ENCODE measurements around the gene BSPRY. TPM values are rescaled to one million over a fixed set of nuclear protein-coding genes. Genes with fewer than 3 reads are reported as not detected.
"Not testable (repeated sequence)": the region's sequence is repeated elsewhere in the genome, so short reads cannot be mapped to it uniquely, and the experiment has no call there.

BSPRY gene
- total RNA-seq, 1 donor from 2014 or later: 0.58 TPM

- H3F3A ChIP-seq (ENCODE audit: low read depth): no peaks in the 10 kb centered on the region
- H3K79me2 ChIP-seq (ENCODE audit: low read depth): no peaks in the 10 kb centered on the region
- no peaks in the 10 kb centered on the region for H3K27me3 ChIP-seq
- no peak for DNase-seq (ENCODE audit: low spot score)
- H3K4me1 ChIP-seq: no peaks in the 10 kb centered on the region
- TF ChIP-seq EZH2 (IDR thresholded peaks at IDR 0.05): no peak
- H3K27ac ChIP-seq: no peak overlapping the region
- no peak overlapping the region for H2AFZ ChIP-seq (replicated peaks)
- no peak overlapping the region for H3K27ac Mint-ChIP-seq
- H3K9me3 Mint-ChIP-seq: peaks cover 3% of the 10 kb centered on the region
- H3K9ac ChIP-seq: no peak overlapping the region
- no peaks in the 10 kb centered on the region for H4K20me1 ChIP-seq (ENCODE audit: low read depth)
- no peaks in the 10 kb centered on the region for H3K36me3 Mint-ChIP-seq
- H3K27me3 Mint-ChIP-seq (ENCODE audit: insufficient read depth, low read depth): peaks cover 9% of the 10 kb centered on the region
- H3K4me2 ChIP-seq: no peak overlapping the region
- H3K4me1 Mint-ChIP-seq: peaks cover 18% of the 10 kb centered on the region
- H3K36me3 ChIP-seq: no peaks in the 10 kb centered on the region
- no peak overlapping the region for H3K4me3 Mint-ChIP-seq
- H3K4me3 ChIP-seq: no peak overlapping the region
- H3K9me3 ChIP-seq (ENCODE audit: low read depth): no peaks in the 10 kb centered on the region
These were observed 11.0 kb downstream of the BSPRY start for GRCh38 chr9:113360242-113360842.

GRCh38 chr9:113361304-113362018 lies 12.1 kb downstream of the BSPRY start:
- Mint-ChIP-seq H3K36me3 (no peaks in the 10 kb centered on the region), H3K27ac (no peak overlapping the region), H3K9me3 (peaks cover 3% of the 10 kb centered on the region), H3K4me3 (no peak overlapping the region), H3K4me1 (peaks cover 18% of the 10 kb centered on the region), H3K27me3 (ENCODE audit: insufficient read depth, low read depth) (peaks cover 5% of the 10 kb centered on the region)
- Histone ChIP-seq H3F3A (ENCODE audit: low read depth) (no peaks in the 10 kb centered on the region), H2AFZ (replicated peaks) (no peak overlapping the region), H3K27me3 (no peaks in the 10 kb centered on the region), H3K4me3 (no peak overlapping the region), H3K27ac (no peak overlapping the region), H3K9me3 (ENCODE audit: low read depth) (no peaks in the 10 kb centered on the region), H3K4me2 (no peak overlapping the region), H3K4me1 (no peaks in the 10 kb centered on the region), H3K36me3 (no peaks in the 10 kb centered on the region), H3K79me2 (ENCODE audit: low read depth) (no peaks in the 10 kb centered on the region), H3K9ac (no peak overlapping the region), H4K20me1 (ENCODE audit: low read depth) (no peaks in the 10 kb centered on the region)
- no peak for TF ChIP-seq EZH2 (IDR thresholded peaks at IDR 0.05)
- no peak for DNase-seq (ENCODE audit: low spot score)

GRCh38 chr9:113363336-113363735 lies 14.0 kb downstream of the BSPRY start:
- no peaks in the 10 kb centered on the region for H4K20me1 ChIP-seq (ENCODE audit: low read depth)
- Mint-ChIP-seq H3K4me3 (no peak overlapping the region), H3K4me1 (peaks cover 18% of the 10 kb centered on the region), H3K27ac (no peak overlapping the region), H3K27me3 (ENCODE audit: insufficient read depth, low read depth) (peaks cover 4% of the 10 kb centered on the region), H3K36me3 (no peaks in the 10 kb centered on the region), H3K9me3 (peaks cover 3% of the 10 kb centered on the region)
- H3K4me1 ChIP-seq: no peaks in the 10 kb centered on the region
- H3K9me3 ChIP-seq (ENCODE audit: low read depth): no peaks in the 10 kb centered on the region
- no peak overlapping the region for H3K4me2 ChIP-seq
- H3K4me3 ChIP-seq: no peak overlapping the region
- no peaks in the 10 kb centered on the region for H3K79me2 ChIP-seq (ENCODE audit: low read depth)
- DNase-seq (ENCODE audit: low spot score): no peak
- no peaks in the 10 kb centered on the region for H3F3A ChIP-seq (ENCODE audit: low read depth)
- H2AFZ ChIP-seq (replicated peaks): no peak overlapping the region
- TF ChIP-seq EZH2 (IDR thresholded peaks at IDR 0.05): no peak
- TF ChIP-seq CTCF (IDR thresholded peaks at IDR 0.05): no peak
- TF ChIP-seq EZH2phosphoT487 (IDR thresholded peaks at IDR 0.05): no peak
- H3K9ac ChIP-seq: no peak overlapping the region
- H3K36me3 ChIP-seq: no peaks in the 10 kb centered on the region
- H3K27me3 ChIP-seq: no peaks in the 10 kb centered on the region
- no peak overlapping the region for H3K27ac ChIP-seq

- no peaks in the 10 kb centered on the region for H3K9me3 ChIP-seq (ENCODE audit: low read depth)
- DNase-seq (ENCODE audit: low spot score): no peak
- TF ChIP-seq EZH2 (IDR thresholded peaks at IDR 0.05) (no peak), EZH2phosphoT487 (IDR thresholded peaks at IDR 0.05) (no peak), CTCF (IDR thresholded peaks at IDR 0.05) (no peak)
These were observed 15.6 kb downstream of the BSPRY start for GRCh38 chr9:113364951-113365350.

GRCh38 chr9:113365652-113366051 lies 16.3 kb downstream of the BSPRY start:
- H3K36me3 ChIP-seq; H3K79me2 ChIP-seq (ENCODE audit: low read depth); H3K27me3 Mint-ChIP-seq (ENCODE audit: insufficient read depth, low read depth); H3K4me2 ChIP-seq; H3K36me3 Mint-ChIP-seq; H3F3A ChIP-seq (ENCODE audit: low read depth); H3K9ac ChIP-seq; H3K27me3 ChIP-seq; H2AFZ ChIP-seq (replicated peaks); DNase-seq (ENCODE audit: low spot score); H3K27ac Mint-ChIP-seq; H4K20me1 ChIP-seq (ENCODE audit: low read depth); H3K4me1 ChIP-seq; H3K9me3 ChIP-seq (ENCODE audit: low read depth); H3K27ac ChIP-seq; H3K4me3 ChIP-seq; H3K4me3 Mint-ChIP-seq; H3K9me3 Mint-ChIP-seq: not testable (repeated sequence)
- peaks cover 18% of the 10 kb centered on the region for H3K4me1 Mint-ChIP-seq

More at GRCh38 chr9:113364951-113365350, 15.6 kb downstream of the BSPRY start:
- Mint-ChIP-seq H3K27ac (no peak overlapping the region), H3K9me3 (peaks cover 3% of the 10 kb centered on the region), H3K27me3 (ENCODE audit: insufficient read depth, low read depth) (peaks cover 4% of the 10 kb centered on the region), H3K4me3 (no peak overlapping the region), H3K4me1 (peaks cover 18% of the 10 kb centered on the region), H3K36me3 (no peaks in the 10 kb centered on the region)
- no peak overlapping the region for H3K4me3 ChIP-seq
- no peaks in the 10 kb centered on the region for H3K27me3 ChIP-seq
- no peak overlapping the region for H3K4me2 ChIP-seq
- no peaks in the 10 kb centered on the region for H4K20me1 ChIP-seq (ENCODE audit: low read depth)
- no peak overlapping the region for H2AFZ ChIP-seq (replicated peaks)
- no peaks in the 10 kb centered on the region for H3K36me3 ChIP-seq
- no peak overlapping the region for H3K9ac ChIP-seq
- no peaks in the 10 kb centered on the region for H3K4me1 ChIP-seq
- H3K27ac ChIP-seq: no peak overlapping the region
- no peaks in the 10 kb centered on the region for H3K79me2 ChIP-seq (ENCODE audit: low read depth)
- H3F3A ChIP-seq (ENCODE audit: low read depth): no peaks in the 10 kb centered on the region

Measured in neural progenitor cell (in vitro differentiated cells).